Sigmoid colon (tissue), 7 donors: ENCODE data around the gene AQP6. TPM values are rescaled to one million over a fixed set of nuclear protein-coding genes. Genes with fewer than 3 reads are reported as not detected.

ENCODE experiments used
- DNase-seq: peaks from one replicate; pipeline ENCODE4 v3.0.0-alpha.2; 2019
- H3K27ac ChIP-seq, 4 donors: fragments of 200-600 bp; sonication (generic); one replicate each; pipeline ENCODE4 v1.5.1; 2016 to 2019; ENCODE audit warnings: mild to moderate bottlenecking in 1 of 4
- H3K27me3 ChIP-seq, 3 donors: fragments of 200-600 bp; sonication (generic); one replicate each; pipeline ENCODE4 v1.5.1; 2019; ENCODE audit warnings: mild to moderate bottlenecking in 1 of 3
- H3K36me3 ChIP-seq, 4 donors: fragments of 200-600 bp; sonication (generic); one replicate each; pipeline ENCODE4 v1.5.1; 2016 to 2019
- H3K4me1 ChIP-seq, 4 donors: fragments of 200-600 bp; sonication (generic); one replicate each; pipeline ENCODE4 v1.5.1; 2017 to 2019
- H3K4me3 ChIP-seq, 4 donors: fragments of 200-600 bp; sonication (generic); one replicate each; pipeline ENCODE4 v1.5.1; 2017 to 2019; ENCODE audit warnings: mild to moderate bottlenecking in 2 of 4, moderate library complexity in 1 of 4
- H3K9me3 ChIP-seq, 4 donors: fragments of 200-600 bp in 3 of 4; sonication (generic) in 3 of 4; one replicate each; pipeline versions ENCODE4 v1.5.1 to v1.6.1; 2013 to 2019
- EP300 ChIP-seq, 4 donors: sonication (generic); formaldehyde crosslinking; IDR thresholded peaks; one replicate each; pipeline ENCODE4 v1.6.1; 2017; ENCODE audit warnings: antibody characterized with exemption in 4 of 4
- POLR2A ChIP-seq, 2 donors: fragments of 450-650 bp; IDR thresholded peaks; one replicate each; pipeline ENCODE4 v1.6.1; 2016; ENCODE audit warnings: antibody characterized with exemption in 2 of 2, mild to moderate bottlenecking in 2 of 2, moderate library complexity in 2 of 2
- POLR2AphosphoS5 ChIP-seq, 4 donors: sonication (generic); formaldehyde crosslinking; IDR thresholded peaks; one replicate each; pipeline ENCODE4 v1.6.1; 2017; ENCODE audit warnings: antibody characterized with exemption in 4 of 4
- WGBS, 2 donors: extraction: QIAGEN DNeasy Blood & Tissue Kit; methylation state at CpG; one replicate each; pipeline ENCODE4 v1.1.7; 2013; 5-methylcytosine and 5-hydroxymethylcytosine counted together
- intact Hi-C: fragments of 100-400 bp; cut with DNase I; formaldehyde crosslinking; loops from one replicate; pipeline ENCODE4 v1.15.1; 2023
- polyA plus RNA-seq, 3 donors: library from polyadenylated mRNA; stranded (reverse); fragments of 200-250 nt; gene quantifications; one replicate each; pipeline ENCODE4 v1.2.3, GENCODE V29; 2013
- total RNA-seq, 4 donors: library from RNA; depleted of rRNA; stranded (reverse); fragments of >200 nt; gene quantifications; one replicate each; pipeline ENCODE4 v1.1.0, GENCODE V29; 2016
- TF ChIP-seq, protein P1 (sequence below), 4 experiments: fragments of 450-650 bp in 3 of 4; fragments of 200-600 bp in 1 of 4; IDR thresholded peaks; one replicate each; pipeline ENCODE4 v1.5.1; 2016 to 2019; ENCODE audit warnings: antibody characterized with exemption in 4 of 4, mild to moderate bottlenecking in 3 of 4, moderate library complexity in 2 of 4
- donor health status: healthy with polysubstance abuse.
- donor health status: Bipolar disorder and iron deficiency.
- donor health status: healthy.

AQP6 gene
- total and polyA plus RNA-seq, 7 donors: 0.12 to 0.83 (median 0.49) TPM; not detected in 2

DNA sequence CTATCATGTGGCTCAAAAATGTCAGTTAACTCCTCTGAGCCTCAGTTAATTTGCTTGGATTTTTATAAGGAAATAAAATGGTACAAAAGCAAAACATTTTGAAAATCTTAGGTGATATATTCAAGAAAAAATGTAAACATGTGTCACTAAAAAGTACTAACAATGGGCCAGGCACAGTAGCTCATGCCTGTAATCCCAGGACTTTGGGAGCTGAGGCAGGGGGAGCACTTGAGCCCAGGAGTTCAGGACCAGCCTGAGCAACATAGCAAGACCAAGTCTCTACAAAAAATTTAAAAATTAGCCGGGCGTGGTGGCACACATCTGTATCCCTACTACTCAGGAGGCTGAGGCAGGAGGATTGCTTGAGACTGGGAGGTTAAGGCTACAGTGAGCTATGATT, 25.7 kb downstream of the AQP6 start:
- no peaks in the 10 kb centered on the region for H3K27me3 ChIP-seq
- intact Hi-C loops: no loop called here
- peaks cover 0 to 34% (median 2%) of the 10 kb centered on the region in 4 donors for H3K36me3 ChIP-seq
- no peaks in the 10 kb centered on the region for H3K9me3 ChIP-seq
- H3K27ac ChIP-seq: no peak overlapping the region
- no peak for DNase-seq
- 92 to 94% methylated on average over 2 of the region's 2 CpGs for whole genome bisulfite sequencing, 2 donors
- H3K4me3 ChIP-seq: no peak overlapping the region
- TF ChIP-seq POLR2A (IDR thresholded peaks at IDR 0.05): no peak
- H3K4me1 ChIP-seq: peaks cover 0 to 17% (median 6%) of the 10 kb centered on the region in 4 donors

DNA sequence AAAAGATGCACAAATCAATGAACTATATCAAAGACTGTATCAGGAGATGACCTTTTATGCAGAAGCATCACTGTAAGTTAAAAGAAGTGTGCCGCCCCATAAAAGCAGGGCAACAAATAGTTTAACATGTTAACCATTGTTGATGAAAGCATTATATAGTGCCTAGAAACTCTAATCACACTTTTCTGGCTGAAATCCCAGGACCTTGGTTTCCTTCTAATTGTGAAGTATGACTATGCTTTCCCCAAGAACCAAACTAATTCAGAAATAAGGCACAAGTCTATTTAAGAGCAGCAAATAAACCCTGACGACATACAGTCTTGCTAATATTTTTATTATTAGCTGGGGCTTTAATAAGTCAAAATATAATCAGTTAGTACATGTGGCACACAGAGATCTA, 30.8 kb downstream of the AQP6 start:
- no peak for TF ChIP-seq POLR2AphosphoS5 (IDR thresholded peaks at IDR 0.05)
- TF ChIP-seq EP300 (IDR thresholded peaks at IDR 0.05): no peak
- TF ChIP-seq, protein P1, sequence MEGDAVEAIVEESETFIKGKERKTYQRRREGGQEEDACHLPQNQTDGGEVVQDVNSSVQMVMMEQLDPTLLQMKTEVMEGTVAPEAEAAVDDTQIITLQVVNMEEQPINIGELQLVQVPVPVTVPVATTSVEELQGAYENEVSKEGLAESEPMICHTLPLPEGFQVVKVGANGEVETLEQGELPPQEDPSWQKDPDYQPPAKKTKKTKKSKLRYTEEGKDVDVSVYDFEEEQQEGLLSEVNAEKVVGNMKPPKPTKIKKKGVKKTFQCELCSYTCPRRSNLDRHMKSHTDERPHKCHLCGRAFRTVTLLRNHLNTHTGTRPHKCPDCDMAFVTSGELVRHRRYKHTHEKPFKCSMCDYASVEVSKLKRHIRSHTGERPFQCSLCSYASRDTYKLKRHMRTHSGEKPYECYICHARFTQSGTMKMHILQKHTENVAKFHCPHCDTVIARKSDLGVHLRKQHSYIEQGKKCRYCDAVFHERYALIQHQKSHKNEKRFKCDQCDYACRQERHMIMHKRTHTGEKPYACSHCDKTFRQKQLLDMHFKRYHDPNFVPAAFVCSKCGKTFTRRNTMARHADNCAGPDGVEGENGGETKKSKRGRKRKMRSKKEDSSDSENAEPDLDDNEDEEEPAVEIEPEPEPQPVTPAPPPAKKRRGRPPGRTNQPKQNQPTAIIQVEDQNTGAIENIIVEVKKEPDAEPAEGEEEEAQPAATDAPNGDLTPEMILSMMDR (IDR thresholded peaks at IDR 0.05): no peak
- no peak for TF ChIP-seq POLR2A (IDR thresholded peaks at IDR 0.05)
- Histone ChIP-seq H3K27me3 (no peaks in the 10 kb centered on the region), H3K4me1 (peaks cover 0 to 60% (median 39%) of the 10 kb centered on the region in 4 donors), H3K4me3 (no peak overlapping the region), H3K27ac (peak overlapping the region in 3 of 4 donors; percentile 71 to 79 (median 73)), H3K36me3 (peaks cover 0 to 1% (median 0%) of the 10 kb centered on the region in 4 donors), H3K9me3 (no peaks in the 10 kb centered on the region)
- intact Hi-C loops: no loop called here
- no peak for DNase-seq
- WGBS, 2 donors: 77 to 89% methylated on average over 2 of the region's 2 CpGs

DNA sequence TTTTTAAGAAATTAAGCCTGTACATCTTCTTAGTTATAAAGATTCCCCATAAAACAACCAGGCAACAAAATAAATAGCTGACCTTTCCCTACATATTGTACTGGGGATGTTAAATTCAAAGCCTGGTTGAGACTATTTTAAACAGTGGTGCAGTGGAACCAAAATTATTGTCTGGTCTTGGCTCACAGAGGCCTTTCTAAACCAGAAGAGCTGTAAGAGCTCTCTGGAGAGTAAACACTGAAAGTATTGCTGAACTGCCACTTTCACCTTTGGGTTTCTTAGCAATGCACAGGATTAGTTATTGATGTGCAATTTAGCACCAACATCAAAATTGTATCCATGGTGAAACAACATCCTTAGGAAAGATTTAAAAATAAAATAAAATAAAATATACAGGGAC, 31.9 kb downstream of the AQP6 start:
- H3K4me1 ChIP-seq: peaks cover 0 to 60% (median 39%) of the 10 kb centered on the region in 4 donors
- peak overlapping the region; percentile 53 to 79 (median 72) for H3K27ac ChIP-seq
- no peaks in the 10 kb centered on the region for H3K27me3 ChIP-seq
- intact Hi-C loops: loop anchor here (2.0 kb wide), 1 partner anchor 22 kb away; no protein-coding TSS in a partner anchor
- no peak for DNase-seq
- no peaks in the 10 kb centered on the region for H3K36me3 ChIP-seq
- TF ChIP-seq EP300 (IDR thresholded peaks at IDR 0.05): no peak
- no peak for TF ChIP-seq POLR2AphosphoS5 (IDR thresholded peaks at IDR 0.05)
- H3K4me3 ChIP-seq: no peak overlapping the region
- H3K9me3 ChIP-seq: no peaks in the 10 kb centered on the region

DNA sequence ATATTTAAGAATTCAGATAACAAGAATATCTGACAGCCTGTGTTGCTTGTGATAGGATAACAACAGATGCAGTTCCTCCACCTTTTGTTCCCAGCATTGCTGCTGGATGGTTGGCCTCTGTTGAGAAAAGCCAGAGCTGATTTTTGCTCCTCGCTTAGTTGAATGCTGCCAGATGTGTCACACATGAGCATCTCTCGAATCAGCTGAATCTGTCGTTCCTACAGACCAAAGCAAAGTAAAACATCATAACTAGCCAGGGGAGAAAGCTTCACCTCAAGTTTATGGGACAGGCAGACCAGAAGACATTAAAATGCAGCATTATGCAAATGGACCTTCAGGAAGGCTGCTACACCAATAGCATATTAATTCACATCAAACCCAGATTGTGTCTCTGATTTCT, 32.4 kb downstream of the AQP6 start:
- H3K27ac ChIP-seq: peak overlapping the region; percentile 53 to 79 (median 72)
- intact Hi-C loops: loop anchor here (2.0 kb wide), 1 partner anchor 22 kb away; no protein-coding TSS in a partner anchor
- no peaks in the 10 kb centered on the region for H3K27me3 ChIP-seq
- H3K4me3 ChIP-seq: no peak overlapping the region
- TF ChIP-seq POLR2A (IDR thresholded peaks at IDR 0.05) (no peak), POLR2AphosphoS5 (IDR thresholded peaks at IDR 0.05) (peak in 3 of 4 donors; percentile 50 to 72 (median 68))
- DNase-seq: no peak
- peaks cover 0 to 60% (median 39%) of the 10 kb centered on the region in 4 donors for H3K4me1 ChIP-seq
- H3K36me3 ChIP-seq: no peaks in the 10 kb centered on the region
- H3K9me3 ChIP-seq: no peaks in the 10 kb centered on the region
- WGBS, 2 donors: 75 to 87% methylated on average over 3 of the region's 3 CpGs

DNA sequence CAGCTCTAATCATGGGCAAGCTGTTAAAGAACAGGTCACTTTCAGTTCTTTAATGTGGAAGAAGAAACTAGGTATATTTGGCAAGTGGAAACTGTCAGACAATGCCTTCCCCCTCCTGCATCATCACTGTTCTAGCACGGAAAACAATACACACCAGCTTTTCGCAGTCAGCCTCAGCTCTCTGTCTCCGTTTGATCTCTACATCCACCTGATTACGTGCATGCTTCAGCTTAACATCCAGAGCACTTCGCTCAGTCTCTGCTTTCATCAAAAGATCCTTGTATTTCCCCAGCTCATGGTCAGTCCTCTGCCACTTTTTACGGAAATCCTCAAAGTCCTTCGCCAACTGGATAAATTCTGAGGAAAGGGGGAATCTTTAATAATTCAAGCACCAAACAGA, 33.5 kb downstream of the AQP6 start:
- Histone ChIP-seq H3K4me3 (no peak overlapping the region), H3K27ac (peak overlapping the region; percentile 53 to 79 (median 72)), H3K27me3 (no peaks in the 10 kb centered on the region), H3K4me1 (peaks cover 0 to 60% (median 39%) of the 10 kb centered on the region in 4 donors), H3K9me3 (no peaks in the 10 kb centered on the region), H3K36me3 (no peaks in the 10 kb centered on the region)
- 91 to 94% methylated on average over 7 of the region's 7 CpGs for WGBS, 2 donors
- intact Hi-C loops: no loop called here
- no peak for TF ChIP-seq EP300 (IDR thresholded peaks at IDR 0.05)
- TF ChIP-seq, protein P1 (IDR thresholded peaks at IDR 0.05): no peak
- no peak for TF ChIP-seq POLR2AphosphoS5 (IDR thresholded peaks at IDR 0.05)
- no peak for TF ChIP-seq POLR2A (IDR thresholded peaks at IDR 0.05)
- no peak for DNase-seq

DNA sequence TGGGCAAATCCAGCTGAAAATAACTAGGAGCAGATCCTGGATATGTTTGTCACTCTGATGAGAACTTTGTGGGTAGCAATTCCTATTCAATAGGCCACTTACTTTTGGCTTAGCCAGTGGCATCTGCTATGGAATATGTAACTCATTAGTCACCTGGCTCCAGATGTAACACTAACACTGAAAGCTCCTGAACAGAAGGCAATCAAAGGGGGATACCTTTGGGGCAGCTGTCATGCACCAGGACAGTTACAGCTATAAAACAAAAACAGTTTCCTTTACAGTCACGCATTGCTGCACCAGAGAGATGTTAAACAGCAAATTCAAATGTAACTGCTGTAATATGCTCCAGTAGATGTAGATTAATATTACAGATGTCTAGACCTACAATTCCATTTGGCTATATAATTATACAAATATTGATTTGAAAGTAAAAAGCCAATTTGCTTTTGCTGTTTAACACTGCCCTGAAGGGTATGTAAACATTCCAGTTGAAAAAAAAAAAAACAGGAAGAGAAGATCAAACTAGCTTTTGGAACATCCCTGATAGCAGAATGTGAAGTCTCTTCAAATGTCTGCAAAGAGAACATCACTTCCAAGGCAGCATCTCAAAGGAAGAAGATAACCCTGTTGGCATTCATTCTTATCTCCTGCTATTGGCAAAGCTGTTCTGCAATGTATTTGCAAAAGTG, 34.2 kb downstream of the AQP6 start:
- Histone ChIP-seq H3K4me3 (no peak overlapping the region), H3K9me3 (no peaks in the 10 kb centered on the region), H3K27ac (peak overlapping the region in 3 of 4 donors; percentile 71 to 79 (median 73)), H3K36me3 (no peaks in the 10 kb centered on the region), H3K27me3 (no peaks in the 10 kb centered on the region), H3K4me1 (peaks cover 0 to 59% (median 39%) of the 10 kb centered on the region in 4 donors)
- TF ChIP-seq, protein P1 (IDR thresholded peaks at IDR 0.05): no peak
- TF ChIP-seq POLR2A (IDR thresholded peaks at IDR 0.05) (no peak), EP300 (IDR thresholded peaks at IDR 0.05) (no peak), POLR2AphosphoS5 (IDR thresholded peaks at IDR 0.05) (no peak)
- 35 to 64% methylated on average over 1 of the region's 1 CpG for WGBS, 2 donors
- DNase-seq: no peak
- intact Hi-C loops: no loop called here
